ENCODE results near the gene HES6. TPM values are rescaled to one million over a fixed set of nuclear protein-coding genes. Genes with fewer than 3 reads are reported as not detected.

The HES6 gene
- total RNA-seq, 2 experiments from 2014 or later, result 13.1 to 13.8 TPM

DNA sequence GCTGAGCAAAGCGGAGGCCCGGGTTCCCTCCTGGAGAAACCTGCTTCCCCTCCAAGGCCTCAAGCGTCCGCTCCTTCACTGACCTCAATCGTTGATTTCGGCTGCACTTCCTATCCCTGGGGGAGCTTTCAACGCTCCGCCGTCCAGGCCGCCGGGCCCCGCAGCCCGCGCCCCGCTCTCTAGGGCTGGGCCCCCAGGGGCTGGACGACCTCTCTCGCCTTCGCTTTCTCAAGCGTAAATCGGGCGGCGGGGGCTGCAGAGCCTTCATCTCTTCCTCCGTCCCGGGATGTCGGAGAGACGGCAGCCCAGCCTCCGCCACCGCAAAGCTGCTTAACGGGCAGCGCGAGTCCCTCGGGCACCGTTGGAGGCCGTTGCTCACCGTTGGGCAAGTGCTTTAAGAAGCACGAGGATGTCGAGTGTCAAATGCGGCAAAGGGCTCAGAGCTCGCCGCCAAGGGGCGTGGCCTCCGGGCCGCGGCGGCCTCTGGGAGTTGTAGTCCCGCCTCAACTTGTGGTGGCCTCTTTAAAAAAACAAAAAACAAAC, 8.5 kb downstream of the HES6 start:
- H3K4me2 ChIP-seq (ENCODE audit: low read length), result no peak overlapping the region
- ChIA-PET POLR2A (interaction anchor here (0.5 to 1.3 kb wide), 2 partner anchors 20 to 31 kb away, joined by 3 read pairs; no protein-coding TSS in a partner anchor), CTCF (ENCODE audit: unreplicated experiment) (no interaction called here)
- no peak for TF ChIP-seq EZH2phosphoT487 (IDR thresholded peaks at IDR 0.05; ENCODE audit: borderline replicate concordance, low read depth, low read length)
- TF ChIP-seq, protein P1, sequence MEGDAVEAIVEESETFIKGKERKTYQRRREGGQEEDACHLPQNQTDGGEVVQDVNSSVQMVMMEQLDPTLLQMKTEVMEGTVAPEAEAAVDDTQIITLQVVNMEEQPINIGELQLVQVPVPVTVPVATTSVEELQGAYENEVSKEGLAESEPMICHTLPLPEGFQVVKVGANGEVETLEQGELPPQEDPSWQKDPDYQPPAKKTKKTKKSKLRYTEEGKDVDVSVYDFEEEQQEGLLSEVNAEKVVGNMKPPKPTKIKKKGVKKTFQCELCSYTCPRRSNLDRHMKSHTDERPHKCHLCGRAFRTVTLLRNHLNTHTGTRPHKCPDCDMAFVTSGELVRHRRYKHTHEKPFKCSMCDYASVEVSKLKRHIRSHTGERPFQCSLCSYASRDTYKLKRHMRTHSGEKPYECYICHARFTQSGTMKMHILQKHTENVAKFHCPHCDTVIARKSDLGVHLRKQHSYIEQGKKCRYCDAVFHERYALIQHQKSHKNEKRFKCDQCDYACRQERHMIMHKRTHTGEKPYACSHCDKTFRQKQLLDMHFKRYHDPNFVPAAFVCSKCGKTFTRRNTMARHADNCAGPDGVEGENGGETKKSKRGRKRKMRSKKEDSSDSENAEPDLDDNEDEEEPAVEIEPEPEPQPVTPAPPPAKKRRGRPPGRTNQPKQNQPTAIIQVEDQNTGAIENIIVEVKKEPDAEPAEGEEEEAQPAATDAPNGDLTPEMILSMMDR (conservative IDR thresholded peaks at IDR 0.05; ENCODE audit: low read length), result no peak
- no peaks in the 10 kb centered on the region for H3K9me2 ChIP-seq (ENCODE audit: insufficient read depth, low read length)
- H3K9me3 ChIP-seq (ENCODE audit: low read length), result no peaks in the 10 kb centered on the region
- no peak for DNase-seq (ENCODE audit: low spot score)
- H3K36me3 ChIP-seq (ENCODE audit: insufficient read depth, low read length), result no peaks in the 10 kb centered on the region
- no TSS peak for BruUV-seq (replicated peaks)
- intact Hi-C loops (cut with micrococcal nuclease; ENCODE audit: unreplicated experiment), result no loop called here
- no peak overlapping the region for H3K4me3 ChIP-seq (ENCODE audit: low read depth, low read length, poor library complexity, severe bottlenecking)
- no peaks in the 10 kb centered on the region for H3K79me2 ChIP-seq (ENCODE audit: insufficient read depth, low read depth, low read length)
- H3K4me1 ChIP-seq (ENCODE audit: insufficient read depth, low read length, poor library complexity, severe bottlenecking), result peaks cover 5% of the 10 kb centered on the region
- no peaks in the 10 kb centered on the region for H4K20me1 ChIP-seq (ENCODE audit: insufficient read depth, low read length)
- no peak overlapping the region for H2AFZ ChIP-seq (ENCODE audit: low read length)
- no peak overlapping the region for H3K27ac ChIP-seq (ENCODE audit: low read depth, low read length, poor library complexity, severe bottlenecking)

DNA sequence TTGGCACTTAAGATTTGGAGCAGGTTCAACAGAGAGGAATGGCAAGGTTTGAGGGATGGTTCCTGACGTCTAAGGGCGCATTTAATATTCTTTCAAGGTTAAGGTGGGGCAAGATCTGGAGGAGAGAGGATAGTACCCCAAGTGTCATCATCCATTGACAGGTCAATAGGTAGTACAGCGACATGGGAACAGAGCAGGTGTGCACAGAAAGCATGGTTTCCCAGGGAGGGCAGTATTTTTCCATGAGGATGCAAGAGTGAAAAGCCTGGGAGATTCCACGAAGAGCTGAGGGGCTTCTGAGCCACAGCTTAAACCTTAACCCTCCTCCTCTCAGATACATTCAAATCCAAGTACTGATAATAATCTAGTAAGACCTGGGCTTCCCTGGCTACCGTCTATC, 9.1 kb downstream of the HES6 start:
- H3K4me1 ChIP-seq (ENCODE audit: insufficient read depth, low read length, poor library complexity, severe bottlenecking), result peaks cover 5% of the 10 kb centered on the region
- intact Hi-C loops (cut with micrococcal nuclease; ENCODE audit: unreplicated experiment), result no loop called here
- H3K9me2 ChIP-seq (ENCODE audit: insufficient read depth, low read length), result no peaks in the 10 kb centered on the region
- no peak overlapping the region for H3K4me2 ChIP-seq (ENCODE audit: low read length)
- H3K79me2 ChIP-seq (ENCODE audit: insufficient read depth, low read depth, low read length), result no peaks in the 10 kb centered on the region
- no peaks in the 10 kb centered on the region for H3K36me3 ChIP-seq (ENCODE audit: insufficient read depth, low read length)
- H3K4me3 ChIP-seq (ENCODE audit: low read depth, low read length, poor library complexity, severe bottlenecking), result no peak overlapping the region
- no peak overlapping the region for H3K27ac ChIP-seq (ENCODE audit: low read depth, low read length, poor library complexity, severe bottlenecking)
- POLR2A ChIA-PET, result interaction anchor here (0.5 to 1.3 kb wide), 2 partner anchors 30 to 1133 kb away, joined by 3 to 4 read pairs; no protein-coding TSS in a partner anchor
- TF ChIP-seq EZH2phosphoT487 (IDR thresholded peaks at IDR 0.05; ENCODE audit: borderline replicate concordance, low read depth, low read length), result no peak
- TF ChIP-seq, protein P1 (conservative IDR thresholded peaks at IDR 0.05; ENCODE audit: low read length), result no peak
- no peaks in the 10 kb centered on the region for H4K20me1 ChIP-seq (ENCODE audit: insufficient read depth, low read length)
- no peak for DNase-seq (ENCODE audit: low spot score)
- no TSS peak for BruUV-seq (replicated peaks)
- no peak overlapping the region for H2AFZ ChIP-seq (ENCODE audit: low read length)
- CTCF ChIA-PET (ENCODE audit: unreplicated experiment), result no interaction called here
- no peaks in the 10 kb centered on the region for H3K9me3 ChIP-seq (ENCODE audit: low read length)

DNA sequence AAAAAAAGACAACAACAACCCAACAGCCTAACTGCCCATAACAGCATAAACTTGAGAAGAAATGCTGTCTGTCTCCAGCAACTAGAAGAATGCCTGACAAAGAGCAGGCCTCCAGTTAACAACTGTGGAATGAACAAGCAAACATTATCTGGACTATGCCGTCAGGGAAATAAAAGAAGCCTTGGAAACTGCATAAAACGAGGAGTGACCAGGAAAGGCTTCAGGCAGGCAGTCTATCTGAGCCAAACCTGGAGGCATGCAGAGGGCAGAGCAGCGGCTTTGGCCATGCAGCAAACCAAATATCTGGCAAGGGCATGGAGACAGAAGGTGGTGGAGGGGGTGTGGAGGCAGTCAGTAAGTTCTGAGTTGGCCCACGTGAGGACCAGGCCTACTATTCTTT, 11.1 kb downstream of the HES6 start:
- ChIA-PET POLR2A (no interaction called here), CTCF (ENCODE audit: unreplicated experiment) (no interaction called here)
- no peak for DNase-seq (ENCODE audit: low spot score)
- intact Hi-C loops (cut with micrococcal nuclease; ENCODE audit: unreplicated experiment), result no loop called here
- Histone ChIP-seq H3K9me3 (ENCODE audit: low read length) (no peaks in the 10 kb centered on the region), H3K27ac (ENCODE audit: low read depth, low read length, poor library complexity, severe bottlenecking) (no peak overlapping the region), H4K20me1 (ENCODE audit: insufficient read depth, low read length) (no peaks in the 10 kb centered on the region), H2AFZ (ENCODE audit: low read length) (no peak overlapping the region), H3K4me3 (ENCODE audit: low read depth, low read length, poor library complexity, severe bottlenecking) (no peak overlapping the region), H3K79me2 (ENCODE audit: insufficient read depth, low read depth, low read length) (no peaks in the 10 kb centered on the region), H3K36me3 (ENCODE audit: insufficient read depth, low read length) (no peaks in the 10 kb centered on the region), H3K9me2 (ENCODE audit: insufficient read depth, low read length) (no peaks in the 10 kb centered on the region), H3K4me2 (ENCODE audit: low read length) (no peak overlapping the region), H3K4me1 (ENCODE audit: insufficient read depth, low read length, poor library complexity, severe bottlenecking) (no peaks in the 10 kb centered on the region)
- TF ChIP-seq, protein P1 (conservative IDR thresholded peaks at IDR 0.05; ENCODE audit: low read length), result no peak
- TF ChIP-seq EZH2phosphoT487 (IDR thresholded peaks at IDR 0.05; ENCODE audit: borderline replicate concordance, low read depth, low read length), result no peak
- no TSS peak for BruUV-seq (replicated peaks)
